Fibroblast of mammary gland (primary cell): ENCODE measurements around the gene GLDN.
A peak's percentile ranks its signal among the peaks of the same experiment; 100 is the strongest.

Experiments used
- DNase-seq: peaks from one replicate; pipeline ENCODE4 v3.0.0-alpha.2; 2010; ENCODE audit warnings: low read depth
- H3K4me3 ChIP-seq: 2 replicates; pipeline ENCODE4 v1.5.1; 2011; ENCODE audit warnings: low read depth, mild to moderate bottlenecking, low read length, moderate library complexity; ENCODE audit not compliant: control insufficient read depth
- TF ChIP-seq, protein P1 (sequence below): conservative IDR thresholded peaks from 2 replicates; pipeline ENCODE4 v1.5.1; 2011; ENCODE audit warnings: low read depth, low read length, inconsistent platforms; ENCODE audit not compliant: control insufficient read depth, insufficient read depth

GLDN gene

DNA sequence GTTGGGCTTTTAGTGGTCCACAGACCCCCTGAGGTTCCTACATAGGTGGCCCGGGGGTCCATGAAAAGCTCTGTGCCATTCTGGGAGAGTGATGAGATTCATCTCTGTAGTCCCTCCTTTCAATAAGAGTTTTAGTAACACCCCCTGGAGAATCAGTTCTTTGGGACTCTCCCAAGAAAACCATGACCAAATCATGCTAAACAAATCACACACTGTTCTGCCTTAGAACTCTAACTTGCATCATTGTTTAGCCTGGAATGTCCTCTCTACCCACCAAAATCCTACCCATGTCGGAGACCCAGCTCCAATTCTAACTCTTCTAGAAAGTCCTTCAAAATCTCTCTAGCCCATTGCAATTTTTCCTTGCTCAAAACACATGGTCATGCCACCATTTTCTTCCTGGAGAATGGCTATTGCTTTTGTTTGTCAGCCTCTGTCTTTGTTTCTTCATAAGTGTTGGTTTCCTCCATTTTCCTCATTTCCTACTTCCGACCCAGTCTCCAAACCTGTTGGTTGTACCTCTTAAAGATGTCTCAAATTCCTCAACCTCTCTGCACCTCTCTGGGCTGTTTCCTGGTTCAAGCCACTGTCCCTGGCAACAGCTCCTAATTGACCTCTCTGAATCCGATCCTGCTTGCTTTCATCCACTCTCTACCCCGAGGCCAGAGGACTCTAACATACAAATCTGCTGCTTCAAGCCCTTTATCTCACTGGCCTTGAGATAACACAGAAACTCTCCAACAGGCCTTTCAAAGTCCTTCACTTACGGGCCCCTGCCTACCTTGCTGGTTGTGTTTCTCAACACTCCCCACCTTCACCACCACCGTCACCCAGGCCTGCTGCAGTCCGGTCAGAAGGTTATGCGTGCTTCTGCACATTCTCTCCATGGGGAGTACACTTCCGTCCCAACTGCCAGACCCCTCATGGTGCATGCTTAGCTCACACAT, 26.8 kb upstream of the GLDN start:
- DNase-seq: no peak
- no peak overlapping the region for H3K4me3 ChIP-seq
- TF ChIP-seq, protein P1, sequence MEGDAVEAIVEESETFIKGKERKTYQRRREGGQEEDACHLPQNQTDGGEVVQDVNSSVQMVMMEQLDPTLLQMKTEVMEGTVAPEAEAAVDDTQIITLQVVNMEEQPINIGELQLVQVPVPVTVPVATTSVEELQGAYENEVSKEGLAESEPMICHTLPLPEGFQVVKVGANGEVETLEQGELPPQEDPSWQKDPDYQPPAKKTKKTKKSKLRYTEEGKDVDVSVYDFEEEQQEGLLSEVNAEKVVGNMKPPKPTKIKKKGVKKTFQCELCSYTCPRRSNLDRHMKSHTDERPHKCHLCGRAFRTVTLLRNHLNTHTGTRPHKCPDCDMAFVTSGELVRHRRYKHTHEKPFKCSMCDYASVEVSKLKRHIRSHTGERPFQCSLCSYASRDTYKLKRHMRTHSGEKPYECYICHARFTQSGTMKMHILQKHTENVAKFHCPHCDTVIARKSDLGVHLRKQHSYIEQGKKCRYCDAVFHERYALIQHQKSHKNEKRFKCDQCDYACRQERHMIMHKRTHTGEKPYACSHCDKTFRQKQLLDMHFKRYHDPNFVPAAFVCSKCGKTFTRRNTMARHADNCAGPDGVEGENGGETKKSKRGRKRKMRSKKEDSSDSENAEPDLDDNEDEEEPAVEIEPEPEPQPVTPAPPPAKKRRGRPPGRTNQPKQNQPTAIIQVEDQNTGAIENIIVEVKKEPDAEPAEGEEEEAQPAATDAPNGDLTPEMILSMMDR: no peak

DNA sequence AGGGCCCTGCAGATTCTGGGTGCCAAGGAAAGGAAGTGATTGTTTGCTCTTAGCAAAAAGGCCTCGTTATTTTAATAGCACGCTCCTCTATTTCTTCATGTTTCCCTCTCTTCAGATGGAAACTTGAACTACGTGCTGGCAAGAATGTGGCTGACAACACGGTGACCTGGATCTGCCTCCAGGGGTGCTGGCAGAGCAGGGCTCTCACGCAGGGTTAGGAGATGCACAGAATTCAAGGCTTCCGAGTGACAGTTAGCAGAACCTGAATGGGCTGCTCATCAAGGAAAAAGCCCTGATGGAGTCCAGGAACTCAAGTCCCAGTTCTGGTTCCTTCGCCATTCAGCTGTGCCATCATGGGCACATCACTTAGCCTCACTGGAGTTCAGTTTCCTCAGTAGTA, 25.7 kb upstream of the GLDN start:
- no peak overlapping the region for H3K4me3 ChIP-seq
- no peak for DNase-seq
- TF ChIP-seq, protein P1: no peak

- TF ChIP-seq, protein P1: no peak
- H3K4me3 ChIP-seq: no peak overlapping the region
- DNase-seq: no peak
These were observed 24.8 kb upstream of the GLDN start for GRCh38 chr15:51316636-51317035.

- DNase-seq: peak; percentile 45
- TF ChIP-seq, protein P1: no peak
- H3K4me3 ChIP-seq: no peak overlapping the region
These were observed 22.9 kb upstream of the GLDN start for GRCh38 chr15:51318382-51319150.

GRCh38 chr15:51319539-51319938, 21.9 kb upstream of the GLDN start:
- no peak for DNase-seq
- no peak overlapping the region for H3K4me3 ChIP-seq
- TF ChIP-seq, protein P1: no peak

DNA sequence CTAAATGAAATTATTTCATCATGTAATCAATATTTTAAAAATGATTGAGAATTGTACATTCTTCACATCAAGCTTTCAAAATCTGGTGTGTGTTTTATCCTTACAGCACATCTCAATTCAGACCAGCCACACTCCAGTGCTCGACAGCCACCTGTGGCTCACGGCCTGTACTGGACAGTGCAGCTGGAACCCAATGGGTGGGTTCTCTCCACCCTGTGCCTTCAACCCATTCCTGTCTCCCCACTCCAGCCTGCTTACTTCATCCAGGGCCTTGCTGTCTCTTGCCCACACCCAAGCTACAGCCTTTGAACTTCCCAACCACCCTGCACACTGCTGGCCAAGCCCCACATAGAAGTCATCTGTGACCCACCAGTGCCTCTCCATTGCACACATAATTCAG, 20.6 kb upstream of the GLDN start:
- H3K4me3 ChIP-seq: no peak overlapping the region
- TF ChIP-seq, protein P1: no peak
- no peak for DNase-seq
